NCI-H146 treated with DMSO at 0.1 percent for 48 hours (cell line): ENCODE results near the gene TNIP1.

ENCODE experiments used
- DNase-seq: peaks from one replicate; lab custom pipeline; 2025; ENCODE audit not compliant: unreplicated experiment; lab: John Stamatoyannopoulos, UW

TNIP1 gene

GRCh38 chr5:151041577-151042268, 39.1 kb downstream of the TNIP1 start:
- DNase-seq = no peak

DNA sequence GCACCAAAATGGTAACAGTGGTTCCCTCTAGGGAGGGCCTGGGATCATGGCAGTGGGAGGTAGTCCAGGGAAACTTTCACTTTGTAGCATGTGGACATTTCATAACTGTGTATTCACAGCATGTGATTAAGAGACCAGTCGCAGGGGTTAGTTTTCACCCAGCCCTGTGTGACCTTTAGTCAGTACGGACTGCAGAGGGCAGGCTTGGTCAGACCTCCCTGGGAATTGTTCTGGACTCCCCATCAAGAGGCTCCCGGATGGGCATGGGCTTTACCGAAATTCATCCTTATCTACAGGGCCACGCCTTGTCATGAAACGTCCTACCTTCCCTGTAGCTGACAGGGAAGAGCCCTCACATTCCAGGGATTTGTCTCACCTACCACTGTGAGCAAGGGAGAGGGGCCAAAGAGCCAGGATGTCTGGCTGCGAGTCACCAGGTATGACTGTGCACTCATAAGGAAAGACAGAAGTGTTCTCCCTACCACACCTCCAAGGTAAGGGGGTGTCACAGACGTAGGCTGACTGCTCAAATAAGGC, 40.6 kb downstream of the TNIP1 start:
- DNase-seq = no peak

DNA sequence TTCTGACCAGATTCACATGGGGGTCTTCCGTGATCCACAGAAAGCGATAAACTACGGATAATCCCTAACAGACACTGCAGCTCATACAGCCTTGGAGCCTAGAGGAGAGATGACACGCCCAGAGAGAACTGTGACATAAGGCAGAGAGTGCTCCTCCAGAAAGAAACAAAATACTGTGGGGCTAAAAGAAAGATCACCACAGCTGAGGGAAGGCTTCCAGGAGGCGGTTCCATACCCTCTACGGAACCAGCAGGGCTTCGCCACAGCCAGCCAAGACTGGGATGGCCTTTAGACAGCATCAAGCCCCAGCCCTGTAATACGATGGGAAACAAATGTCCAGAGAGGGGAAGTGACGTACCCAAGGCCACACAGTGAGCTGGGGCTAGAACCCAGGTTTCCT, 41.2 kb downstream of the TNIP1 start:
- DNase-seq = no peak

- no peak for DNase-seq
These were observed 42.0 kb downstream of the TNIP1 start for GRCh38 chr5:151038801-151039238.

- DNase-seq = no peak
These were observed 42.5 kb downstream of the TNIP1 start for GRCh38 chr5:151038412-151038745.

GRCh38 chr5:151037561-151038411, 43.0 kb downstream of the TNIP1 start:
- DNase-seq = no peak

GRCh38 chr5:151036556-151036955, 44.3 kb downstream of the TNIP1 start:
- DNase-seq = peak; percentile 58

DNA sequence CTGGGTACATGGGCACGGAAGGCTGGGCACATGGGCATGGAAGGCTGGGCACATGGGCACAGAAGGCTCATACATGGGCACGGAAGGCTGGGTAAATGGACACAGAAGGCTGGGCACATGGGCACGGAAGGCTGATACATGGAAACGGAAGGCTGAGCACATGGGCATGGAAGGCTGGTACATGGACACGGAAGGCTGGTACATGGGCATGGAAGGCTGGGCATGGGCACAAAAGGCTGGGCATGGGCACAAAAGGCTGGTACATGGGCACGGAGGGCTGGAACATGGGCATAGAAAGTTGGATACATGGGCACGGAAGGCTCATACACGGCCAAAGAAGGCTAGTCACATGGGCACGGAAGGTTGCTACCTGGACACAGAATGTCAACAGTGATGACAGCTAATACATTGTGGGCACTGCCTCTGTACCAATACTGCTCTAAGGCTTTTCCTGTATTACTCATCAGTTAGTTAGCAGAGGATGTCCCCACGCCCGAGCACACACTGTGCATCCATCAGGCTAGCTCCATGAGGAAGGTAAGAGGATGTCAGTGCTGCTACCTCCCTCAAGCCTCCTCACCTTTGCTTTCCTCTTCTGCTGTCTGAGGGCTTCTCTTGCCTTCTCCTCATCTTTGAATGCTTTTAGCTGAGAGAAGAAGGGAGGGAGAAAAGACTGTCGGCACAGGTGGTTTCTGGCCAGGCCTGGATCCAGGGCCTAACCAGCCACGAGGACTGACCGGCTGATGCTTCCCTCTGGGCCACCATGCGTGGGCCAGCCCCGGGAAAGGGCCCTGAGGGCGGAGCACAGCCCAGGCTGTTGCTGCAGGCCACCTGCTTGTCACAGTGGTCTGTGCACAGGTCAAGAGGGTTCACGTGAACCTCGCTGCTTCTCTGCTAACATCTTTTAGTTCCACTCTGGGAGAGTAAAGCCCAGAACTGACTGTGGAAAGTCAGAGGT, 46.1 kb downstream of the TNIP1 start:
- DNase-seq = no peak

- DNase-seq = no peak
These were observed 47.5 kb downstream of the TNIP1 start for GRCh38 chr5:151033217-151033934.

DNA sequence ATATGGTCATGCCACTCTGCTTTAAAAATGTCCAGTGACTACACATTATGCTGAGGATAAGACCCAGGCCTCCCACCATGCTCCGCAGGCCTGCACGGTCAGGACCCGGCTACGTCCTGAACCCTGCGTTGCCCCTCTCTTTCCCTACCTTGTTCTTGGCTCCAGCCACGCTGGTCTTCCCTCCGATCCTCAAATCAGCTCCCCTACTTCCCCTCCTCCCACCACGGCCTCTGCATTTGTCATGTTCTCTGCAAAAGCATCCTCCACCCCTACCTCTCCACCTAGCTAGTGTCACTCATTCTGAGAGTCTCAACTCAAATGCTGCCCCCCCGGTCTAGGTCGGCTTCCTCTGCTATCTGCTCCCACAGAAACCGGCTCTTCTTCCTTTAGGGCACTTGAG, 49.3 kb downstream of the TNIP1 start:
- DNase-seq = no peak

DNA sequence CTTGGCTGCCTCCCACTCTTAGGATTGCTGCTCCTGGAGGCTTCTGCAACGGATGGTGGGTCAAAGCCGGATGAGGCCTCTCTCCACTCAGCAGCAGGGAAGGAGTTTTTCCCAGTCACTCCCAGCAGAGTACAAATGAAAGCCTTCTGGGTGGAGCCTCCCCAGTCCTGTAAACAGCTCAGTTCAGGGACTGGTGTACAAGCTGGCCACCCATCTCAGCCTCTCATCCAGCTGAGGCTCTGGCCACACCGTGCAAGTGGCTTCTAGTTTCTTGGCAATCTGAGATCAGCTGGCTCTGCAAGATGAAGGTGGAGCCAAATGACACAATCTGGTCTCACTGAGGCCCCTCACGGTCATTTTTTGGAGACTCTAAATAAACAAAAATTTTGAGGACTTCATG, 50.5 kb downstream of the TNIP1 start:
- no peak for DNase-seq

DNA sequence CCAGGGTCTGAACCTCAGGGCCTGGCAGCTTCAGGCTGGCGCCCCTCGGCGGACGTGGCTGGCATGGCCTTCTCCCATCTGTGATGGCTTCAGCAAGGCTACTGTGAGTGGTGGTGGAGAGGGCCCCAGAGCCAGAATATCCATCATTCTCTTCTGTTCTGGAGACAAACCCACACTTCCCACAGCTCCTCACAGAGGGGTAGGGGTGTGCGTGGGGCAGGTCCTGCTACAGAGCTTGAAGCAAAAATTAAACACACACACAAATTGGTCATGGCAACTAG, 50.8 kb downstream of the TNIP1 start:
- DNase-seq = no peak

DNA sequence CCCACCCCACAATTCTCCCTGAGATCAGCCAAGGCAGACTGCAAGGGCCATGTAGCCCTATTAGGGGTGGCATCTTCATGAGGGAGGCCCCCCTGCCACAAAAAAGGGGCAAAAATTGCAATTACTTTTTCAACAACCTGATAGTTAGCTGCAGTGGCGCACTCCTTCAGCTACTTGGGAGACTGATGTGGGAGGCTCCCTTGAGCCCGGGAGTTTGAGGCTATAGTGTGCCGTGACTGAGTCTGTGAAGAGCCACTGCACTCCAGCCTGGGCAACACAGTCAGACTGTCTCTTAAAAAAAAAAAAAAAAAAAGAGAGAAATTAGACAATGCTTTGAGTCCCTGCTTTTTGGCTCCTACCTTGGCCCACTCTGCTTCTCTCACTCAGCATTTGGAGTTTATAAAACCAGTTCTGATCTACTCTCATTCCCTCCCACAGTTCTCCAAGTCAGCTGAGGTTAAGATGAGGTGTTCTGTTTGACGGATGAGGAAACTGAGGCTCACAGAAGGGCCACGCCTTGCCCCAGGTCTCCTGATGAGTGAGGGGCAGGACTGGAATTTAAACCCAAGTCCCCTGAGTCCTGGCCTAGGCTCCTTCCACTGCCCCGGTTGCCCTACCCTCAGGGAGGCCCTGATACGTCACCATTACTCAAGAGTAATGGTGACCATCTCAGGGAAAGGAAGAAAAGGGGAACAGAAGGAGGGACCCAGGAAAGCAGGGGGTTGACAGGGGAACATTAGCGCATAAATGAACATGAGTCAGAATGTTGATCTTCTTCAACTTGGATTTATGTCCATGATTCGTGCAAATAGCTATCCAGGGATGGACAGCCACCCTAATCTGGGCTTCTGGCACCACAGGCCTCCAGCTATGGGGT, 51.4 kb downstream of the TNIP1 start:
- DNase-seq = no peak

DNA sequence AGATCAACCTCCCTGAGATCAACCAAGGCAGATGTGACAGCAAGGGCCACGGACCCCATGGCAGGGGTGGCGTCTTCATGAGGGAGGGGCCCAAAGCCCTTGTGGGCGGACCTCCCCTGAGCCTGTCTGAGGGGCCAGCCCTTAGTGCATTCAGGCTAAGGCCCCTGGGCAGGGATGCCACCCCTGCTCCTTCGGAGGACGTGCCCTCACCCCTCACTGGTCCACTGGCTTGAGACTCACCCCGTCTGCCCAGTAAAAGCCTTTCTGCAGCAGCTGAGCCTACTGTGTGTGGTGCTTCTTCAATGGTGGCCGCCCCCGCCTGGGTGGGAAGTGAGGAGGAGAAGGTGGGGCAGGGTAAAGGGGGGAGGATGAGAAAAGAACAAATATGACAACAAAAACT, 52.1 kb downstream of the TNIP1 start:
- no peak for DNase-seq

DNA sequence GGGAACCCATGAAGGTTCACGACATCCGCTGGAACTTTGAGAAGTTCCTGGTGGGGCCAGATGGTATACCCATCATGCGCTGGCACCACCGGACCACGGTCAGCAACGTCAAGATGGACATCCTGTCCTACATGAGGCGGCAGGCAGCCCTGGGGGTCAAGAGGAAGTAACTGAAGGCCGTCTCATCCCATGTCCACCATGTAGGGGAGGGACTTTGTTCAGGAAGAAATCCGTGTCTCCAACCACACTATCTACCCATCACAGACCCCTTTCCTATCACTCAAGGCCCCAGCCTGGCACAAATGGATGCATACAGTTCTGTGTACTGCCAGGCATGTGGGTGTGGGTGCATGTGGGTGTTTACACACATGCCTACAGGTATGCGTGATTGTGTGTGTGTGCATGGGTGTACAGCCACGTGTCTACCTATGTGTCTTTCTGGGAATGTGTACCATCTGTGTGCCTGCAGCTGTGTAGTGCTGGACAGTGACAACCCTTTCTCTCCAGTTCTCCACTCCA, 52.8 kb downstream of the TNIP1 start:
- DNase-seq = no peak

GRCh38 chr5:151026679-151027078, 54.2 kb downstream of the TNIP1 start:
- no peak for DNase-seq

GRCh38 chr5:151026088-151026487, 54.7 kb downstream of the TNIP1 start:
- no peak for DNase-seq

DNA sequence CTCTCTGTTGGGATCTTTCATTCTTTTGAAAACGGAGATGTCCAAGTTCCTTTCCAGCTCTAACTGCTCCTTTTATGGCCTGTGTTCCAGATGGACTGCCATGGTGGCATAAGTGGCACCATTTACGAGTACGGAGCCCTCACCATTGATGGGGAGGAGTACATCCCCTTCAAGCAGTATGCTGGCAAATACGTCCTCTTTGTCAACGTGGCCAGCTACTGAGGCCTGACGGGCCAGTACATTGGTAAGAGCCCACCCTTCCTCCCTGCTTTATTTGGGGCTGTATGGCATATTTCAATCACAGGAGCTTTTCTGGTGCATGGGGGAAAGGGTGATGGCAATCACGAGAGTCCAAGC, 55.6 kb downstream of the TNIP1 start:
- no peak for DNase-seq

- no peak for DNase-seq
These were observed 56.2 kb downstream of the TNIP1 start for GRCh38 chr5:151024440-151025249.
